GM18508 (cell line): Measurements from ENCODE around the gene SERPINA5.

Experiments used
- ATAC-seq: cut with Tn5 transposase; IDR thresholded peaks from one replicate; pipeline ENCODE4 v1.9.1; 2021; ENCODE audit warnings: moderate number of reproducible peaks; ENCODE audit not compliant: insufficient read depth, unreplicated experiment

The SERPINA5 gene

GRCh38 chr14:94548999-94549985 lies 31.9 kb upstream of the SERPINA5 start:
- ATAC-seq, result no peak

- ATAC-seq, result no peak
These were observed 31.2 kb upstream of the SERPINA5 start for GRCh38 chr14:94550041-94550440.

- ATAC-seq, result no peak
These were observed 25.2 kb upstream of the SERPINA5 start for GRCh38 chr14:94555991-94556390.

GRCh38 chr14:94557327-94557726 lies 23.9 kb upstream of the SERPINA5 start:
- ATAC-seq, result no peak

GRCh38 chr14:94558842-94559241 lies 22.4 kb upstream of the SERPINA5 start:
- ATAC-seq, result no peak

- no peak for ATAC-seq
These were observed 21.5 kb upstream of the SERPINA5 start for GRCh38 chr14:94559638-94560290.

- ATAC-seq, result no peak
These were observed 20.9 kb upstream of the SERPINA5 start for GRCh38 chr14:94560291-94560665.

GRCh38 chr14:94560751-94561655 lies 20.2 kb upstream of the SERPINA5 start, which contains the start of gene SERPINA4:
Gene SERPINA4, plus strand, starts transcription at chr14:94561442. Its CDS starts 2,041 bp downstream, at chr14:94563483.
- no peak for ATAC-seq

- ATAC-seq, result no peak
These were observed 19.6 kb upstream of the SERPINA5 start for GRCh38 chr14:94561656-94562010.

- no peak for ATAC-seq
These were observed 19.2 kb upstream of the SERPINA5 start for GRCh38 chr14:94562022-94562421.

- no peak for ATAC-seq
These were observed 18.0 kb upstream of the SERPINA5 start for GRCh38 chr14:94562941-94563883.

- no peak for ATAC-seq
These were observed 16.8 kb upstream of the SERPINA5 start for GRCh38 chr14:94564381-94564780.

- no peak for ATAC-seq
These were observed 13.0 kb upstream of the SERPINA5 start for GRCh38 chr14:94568186-94568585.

GRCh38 chr14:94569381-94570001 lies 11.7 kb upstream of the SERPINA5 start:
- no peak for ATAC-seq

- ATAC-seq, result no peak
These were observed 11.2 kb upstream of the SERPINA5 start for GRCh38 chr14:94570002-94570400.

GRCh38 chr14:94570440-94570839 lies 10.8 kb upstream of the SERPINA5 start:
- no peak for ATAC-seq

- no peak for ATAC-seq
These were observed 9.8 kb upstream of the SERPINA5 start for GRCh38 chr14:94571395-94571794.

- ATAC-seq, result no peak
These were observed 9.3 kb upstream of the SERPINA5 start for GRCh38 chr14:94571950-94572349.
